Measurements from ENCODE around the gene GSTM2. TPM values are rescaled to one million over a fixed set of nuclear protein-coding genes. Genes with fewer than 3 reads are reported as not detected.

The GSTM2 gene
- total RNA-seq, 1 donor from 2014 or later, result 19.2 TPM

GRCh38 chr1:109624201-109625010 lies 43.5 kb upstream of the GSTM2 start:
- H3K4me1 Mint-ChIP-seq (ENCODE audit: low read depth), result peaks cover 33% of the 10 kb centered on the region
- H3K27ac Mint-ChIP-seq, result peak overlapping the region; percentile 52
- DNase-seq (ENCODE audit: low spot score), result no peak
- H3K27me3 Mint-ChIP-seq (ENCODE audit: insufficient read depth), result peaks cover 2% of the 10 kb centered on the region
- H3K9me3 Mint-ChIP-seq, result no peaks in the 10 kb centered on the region
- H3K4me3 Mint-ChIP-seq, result peak overlapping the region; percentile 37
- intact Hi-C loops (cut with micrococcal nuclease), result loop anchor here (5.0 kb wide), 2 partner anchors 142 to 268 kb away; partner anchors contain the start of gene ATXN7L2
- H3K36me3 Mint-ChIP-seq (ENCODE audit: low read depth), result peaks cover 19% of the 10 kb centered on the region

DNA sequence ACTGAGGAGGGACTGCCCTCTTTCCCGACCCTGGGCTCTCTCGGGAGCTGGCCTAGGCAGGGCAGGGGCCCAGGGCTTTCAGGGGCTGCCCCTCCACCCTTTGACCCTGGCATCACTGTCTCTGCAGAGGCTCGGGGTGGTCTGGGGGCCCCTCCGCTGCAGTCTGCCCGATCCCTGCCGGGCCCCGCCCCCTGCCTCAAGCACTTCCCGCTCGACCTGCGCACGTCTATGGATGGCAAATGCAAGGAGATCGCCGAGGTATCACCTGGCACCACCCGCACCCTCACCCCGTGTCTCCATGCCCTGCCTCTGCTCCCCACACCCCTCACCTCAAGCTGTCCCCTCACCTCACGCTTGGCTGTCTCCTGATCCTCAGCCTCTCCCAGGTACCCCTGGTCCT lies 42.7 kb upstream of the GSTM2 start:
- Mint-ChIP-seq H3K4me1 (ENCODE audit: low read depth) (peaks cover 28% of the 10 kb centered on the region), H3K36me3 (ENCODE audit: low read depth) (peaks cover 25% of the 10 kb centered on the region), H3K9me3 (no peaks in the 10 kb centered on the region), H3K27me3 (ENCODE audit: insufficient read depth) (no peaks in the 10 kb centered on the region), H3K4me3 (no peak overlapping the region), H3K27ac (no peak overlapping the region)
- DNase-seq (ENCODE audit: low spot score), result no peak
- intact Hi-C loops (cut with micrococcal nuclease), result no loop called here

GRCh38 chr1:109625601-109626560 lies 42.0 kb upstream of the GSTM2 start:
- no peak overlapping the region for H3K4me3 Mint-ChIP-seq
- H3K27ac Mint-ChIP-seq, result peak overlapping the region; percentile 76
- no peaks in the 10 kb centered on the region for H3K9me3 Mint-ChIP-seq
- H3K4me1 Mint-ChIP-seq (ENCODE audit: low read depth), result peaks cover 26% of the 10 kb centered on the region
- H3K36me3 Mint-ChIP-seq (ENCODE audit: low read depth), result peaks cover 25% of the 10 kb centered on the region
- no peak for DNase-seq (ENCODE audit: low spot score)
- intact Hi-C loops (cut with micrococcal nuclease), result no loop called here
- no peaks in the 10 kb centered on the region for H3K27me3 Mint-ChIP-seq (ENCODE audit: insufficient read depth)

DNA sequence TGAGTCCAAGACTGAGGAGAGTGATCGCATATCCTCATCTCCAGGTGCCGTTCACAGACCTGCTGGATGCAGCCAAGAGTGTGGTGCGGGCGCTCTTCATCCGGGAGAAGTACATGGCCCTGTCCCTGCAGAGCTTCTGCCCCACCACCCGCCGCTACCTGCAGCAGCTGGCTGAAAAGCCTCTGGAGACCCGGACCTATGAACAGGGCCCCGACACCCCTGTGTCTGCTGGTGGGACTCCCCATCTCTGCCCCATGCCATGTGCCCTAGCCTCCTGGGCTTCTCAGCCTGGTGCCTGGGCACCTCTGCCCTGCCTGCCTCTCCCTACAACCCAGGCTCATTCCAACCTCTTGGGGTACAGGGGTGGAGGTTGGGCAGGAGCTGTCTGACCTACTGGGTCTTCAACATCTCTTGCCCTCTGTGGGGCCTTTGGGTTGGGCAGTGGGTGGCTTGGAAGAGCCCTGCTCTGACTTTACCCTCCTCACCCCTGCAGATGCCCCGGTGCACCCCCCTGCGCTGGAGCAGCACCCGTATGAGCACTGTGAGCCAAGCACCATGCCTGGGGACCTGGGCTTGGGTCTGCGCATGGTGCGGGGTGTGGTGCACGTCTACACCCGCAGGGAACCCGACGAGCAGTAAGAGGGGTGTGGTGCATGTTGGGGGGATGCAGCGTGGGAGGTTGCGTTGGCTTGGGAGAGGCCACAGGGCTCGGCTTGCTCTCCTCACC lies 41.0 kb upstream of the GSTM2 start:
- H3K9me3 Mint-ChIP-seq, result no peaks in the 10 kb centered on the region
- no peaks in the 10 kb centered on the region for H3K27me3 Mint-ChIP-seq (ENCODE audit: insufficient read depth)
- no peak for DNase-seq (ENCODE audit: low spot score)
- intact Hi-C loops (cut with micrococcal nuclease), result no loop called here
- H3K4me1 Mint-ChIP-seq (ENCODE audit: low read depth), result peaks cover 22% of the 10 kb centered on the region
- no peak overlapping the region for H3K4me3 Mint-ChIP-seq
- H3K36me3 Mint-ChIP-seq (ENCODE audit: low read depth), result peaks cover 26% of the 10 kb centered on the region
- H3K27ac Mint-ChIP-seq, result no peak overlapping the region

- intact Hi-C loops (cut with micrococcal nuclease), result no loop called here
- H3K4me3 Mint-ChIP-seq, result no peak overlapping the region
- peaks cover 12% of the 10 kb centered on the region for H3K4me1 Mint-ChIP-seq (ENCODE audit: low read depth)
- no peak overlapping the region for H3K27ac Mint-ChIP-seq
- no peak for DNase-seq (ENCODE audit: low spot score)
- H3K9me3 Mint-ChIP-seq, result no peaks in the 10 kb centered on the region
- H3K36me3 Mint-ChIP-seq (ENCODE audit: low read depth), result peaks cover 29% of the 10 kb centered on the region
- no peaks in the 10 kb centered on the region for H3K27me3 Mint-ChIP-seq (ENCODE audit: insufficient read depth)
Observed at GRCh38 chr1:109627692-109628399, 40.0 kb upstream of the GSTM2 start.

DNA sequence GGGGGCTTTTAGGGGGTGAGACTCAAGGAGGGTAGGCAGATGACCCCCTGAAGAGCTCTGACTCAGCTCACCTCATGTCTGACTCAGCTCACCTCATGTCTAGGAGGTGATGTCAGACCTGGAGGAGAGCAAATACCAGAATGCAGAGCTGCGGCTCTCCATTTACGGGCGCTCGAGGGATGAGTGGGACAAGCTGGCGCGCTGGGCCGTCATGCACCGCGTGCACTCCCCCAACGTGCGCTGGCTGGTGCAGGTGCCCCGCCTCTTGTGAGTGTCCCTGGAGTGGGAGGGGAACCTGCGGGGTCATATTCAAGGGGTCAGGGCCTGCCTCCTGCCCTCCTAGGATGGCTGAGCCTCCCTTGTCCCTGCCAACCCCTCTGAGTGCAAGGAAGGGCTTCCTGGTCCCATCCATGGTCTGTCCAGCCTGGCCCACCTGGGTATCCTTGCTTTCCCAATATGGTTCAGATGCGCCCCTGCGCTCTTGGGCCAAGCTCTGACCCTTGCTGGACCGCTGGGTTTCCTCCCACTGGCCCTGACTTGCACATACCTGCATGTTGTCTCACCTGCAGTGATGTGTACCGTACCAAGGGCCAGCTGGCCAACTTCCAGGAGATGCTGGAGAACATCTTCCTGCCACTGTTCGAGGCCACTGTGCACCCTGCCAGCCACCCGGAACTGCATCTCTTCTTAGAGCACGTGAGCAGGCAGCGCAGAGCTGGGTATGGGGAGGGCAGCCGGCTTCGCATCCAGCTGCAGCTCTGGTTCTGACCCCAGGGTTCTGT lies 39.1 kb upstream of the GSTM2 start:
- Mint-ChIP-seq H3K36me3 (ENCODE audit: low read depth) (peaks cover 30% of the 10 kb centered on the region), H3K27me3 (ENCODE audit: insufficient read depth) (no peaks in the 10 kb centered on the region), H3K9me3 (no peaks in the 10 kb centered on the region), H3K4me3 (no peak overlapping the region), H3K27ac (no peak overlapping the region), H3K4me1 (ENCODE audit: low read depth) (peaks cover 3% of the 10 kb centered on the region)
- DNase-seq (ENCODE audit: low spot score), result no peak
- intact Hi-C loops (cut with micrococcal nuclease), result no loop called here

DNA sequence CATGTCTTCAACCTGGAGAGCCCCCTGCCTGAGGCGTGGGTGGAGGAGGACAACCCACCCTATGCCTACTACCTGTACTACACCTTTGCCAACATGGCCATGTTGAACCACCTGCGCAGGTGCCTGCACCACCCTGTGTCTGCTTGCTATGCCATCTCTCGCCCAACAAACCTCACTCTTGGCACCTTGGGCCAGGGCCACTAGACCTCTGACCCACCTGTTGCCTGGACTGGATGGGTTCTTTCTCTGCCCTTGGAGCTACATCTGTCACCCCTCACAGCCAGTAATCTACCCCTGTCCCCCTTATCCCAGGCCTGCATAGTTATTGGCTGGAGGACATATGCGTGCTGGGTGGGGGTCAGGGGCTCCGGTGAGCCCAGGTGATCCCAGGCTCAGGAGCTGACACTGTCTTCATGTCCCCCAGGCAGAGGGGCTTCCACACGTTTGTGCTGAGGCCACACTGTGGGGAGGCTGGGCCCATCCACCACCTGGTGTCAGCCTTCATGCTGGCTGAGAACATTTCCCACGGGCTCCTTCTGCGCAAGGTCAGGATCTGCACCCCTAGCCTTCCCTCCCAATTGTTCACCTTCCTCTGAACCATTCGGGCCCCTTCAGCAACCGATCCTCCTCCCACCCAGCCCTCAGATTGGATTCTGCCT lies 38.4 kb upstream of the GSTM2 start:
- H3K9me3 Mint-ChIP-seq, result no peaks in the 10 kb centered on the region
- DNase-seq (ENCODE audit: low spot score), result no peak
- no peak overlapping the region for H3K27ac Mint-ChIP-seq

GRCh38 chr1:109630081-109630897 lies 37.6 kb upstream of the GSTM2 start:
- DNase-seq (ENCODE audit: low spot score), result no peak
- Mint-ChIP-seq H3K9me3 (no peaks in the 10 kb centered on the region), H3K27me3 (ENCODE audit: insufficient read depth) (no peaks in the 10 kb centered on the region), H3K4me3 (no peak overlapping the region), H3K4me1 (ENCODE audit: low read depth) (peaks cover 11% of the 10 kb centered on the region), H3K27ac (no peak overlapping the region), H3K36me3 (ENCODE audit: low read depth) (peaks cover 30% of the 10 kb centered on the region)
- intact Hi-C loops (cut with micrococcal nuclease), result loop anchor here (1.0 to 2.0 kb wide), 2 partner anchors 13 to 84 kb away; no protein-coding TSS in a partner anchor

More for the DNA sequence above, 38.4 kb upstream of the GSTM2 start:
- no peaks in the 10 kb centered on the region for H3K27me3 Mint-ChIP-seq (ENCODE audit: insufficient read depth)
- intact Hi-C loops (cut with micrococcal nuclease), result loop anchor here (1.0 to 2.0 kb wide), 2 partner anchors 13 to 83 kb away; no protein-coding TSS in a partner anchor
- H3K4me3 Mint-ChIP-seq, result no peak overlapping the region
- H3K4me1 Mint-ChIP-seq (ENCODE audit: low read depth), result peaks cover 3% of the 10 kb centered on the region
- H3K36me3 Mint-ChIP-seq (ENCODE audit: low read depth), result peaks cover 30% of the 10 kb centered on the region

DNA sequence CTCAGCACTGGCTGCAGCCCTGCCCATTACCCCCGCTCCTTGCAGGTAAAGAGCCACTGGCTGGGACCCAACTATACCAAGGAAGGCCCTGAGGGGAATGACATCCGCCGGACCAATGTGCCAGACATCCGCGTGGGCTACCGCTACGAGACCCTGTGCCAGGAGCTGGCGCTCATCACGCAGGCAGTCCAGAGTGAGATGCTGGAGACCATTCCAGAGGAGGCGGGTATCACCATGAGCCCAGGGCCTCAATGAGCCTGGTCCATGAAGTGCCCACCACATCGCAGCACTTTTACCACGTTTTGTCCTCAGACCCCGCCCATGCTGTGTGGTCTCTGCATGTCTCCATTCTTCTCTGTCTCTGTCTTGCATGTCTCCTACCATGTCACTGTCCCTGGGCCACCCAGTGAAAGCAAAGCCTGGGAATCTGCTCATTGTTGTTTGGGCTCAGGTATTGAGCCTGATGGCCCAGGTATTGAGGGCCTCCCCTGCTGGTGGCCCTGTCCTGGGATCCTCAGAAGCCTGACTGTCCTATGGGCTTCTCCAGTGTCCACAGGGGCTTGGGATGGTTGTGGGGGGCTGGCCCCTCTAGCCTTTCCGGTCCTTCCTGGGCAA lies 36.9 kb upstream of the GSTM2 start:
- peaks cover 28% of the 10 kb centered on the region for H3K36me3 Mint-ChIP-seq (ENCODE audit: low read depth)
- H3K4me1 Mint-ChIP-seq (ENCODE audit: low read depth), result peaks cover 13% of the 10 kb centered on the region
- H3K27me3 Mint-ChIP-seq (ENCODE audit: insufficient read depth), result no peaks in the 10 kb centered on the region
- H3K4me3 Mint-ChIP-seq, result no peak overlapping the region
- intact Hi-C loops (cut with micrococcal nuclease), result loop anchor here (1.0 to 2.0 kb wide), 2 partner anchors 14 to 85 kb away; no protein-coding TSS in a partner anchor
- H3K9me3 Mint-ChIP-seq, result no peaks in the 10 kb centered on the region
- DNase-seq (ENCODE audit: low spot score), result no peak
- no peak overlapping the region for H3K27ac Mint-ChIP-seq
